Measurements from ENCODE around the gene GPATCH4.

The GPATCH4 gene

DNA sequence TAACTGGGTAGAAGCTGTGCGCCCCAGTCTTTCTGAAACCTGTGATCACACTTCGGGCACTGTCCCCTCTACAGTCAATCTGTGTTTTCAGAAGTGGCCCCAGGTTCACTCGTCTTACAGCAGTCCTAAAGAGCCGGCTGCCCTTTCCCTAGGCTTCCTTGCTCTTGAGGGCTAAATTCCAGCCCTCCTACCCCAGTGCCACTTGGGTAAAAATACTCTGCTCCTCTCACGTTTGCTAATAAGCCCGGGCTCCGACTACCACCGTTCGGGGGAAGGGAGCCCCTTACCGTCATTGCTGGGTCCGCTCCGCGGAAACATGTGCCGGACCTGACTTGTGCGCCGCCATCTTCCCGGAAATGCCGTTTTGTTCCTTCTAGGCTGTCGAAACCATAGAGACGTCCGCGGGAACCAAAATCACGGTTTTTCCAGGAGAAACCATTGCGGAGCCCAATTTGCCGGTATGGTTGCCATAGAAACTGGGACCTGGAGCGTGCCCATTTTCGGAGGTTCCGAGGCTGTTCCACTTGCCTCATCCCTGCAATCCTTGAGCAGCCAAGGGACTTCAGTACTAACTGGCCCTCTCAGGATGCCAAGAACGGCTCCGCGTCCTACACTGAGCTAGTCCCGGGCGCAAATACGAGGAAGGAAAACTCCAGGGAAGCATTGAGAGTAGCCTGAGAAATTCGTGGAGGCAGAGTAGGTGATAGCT, at the start of gene GPATCH4:
TSS of gene GPATCH4 (minus strand) at position 358 of the 709 bp plus-strand sequence.
- H3K4me3 ChIP-seq (ENCODE audit: low read length) = peak within 1 kb of the TSS; percentile 98
- H3K9ac ChIP-seq (ENCODE audit: low read length) = peak within 1 kb of the TSS; percentile 93
- peaks cover 6% of the 10 kb centered on the region for H3K4me1 ChIP-seq (ENCODE audit: control insufficient read depth, insufficient read depth, low read length)
- peak; percentile 98 for DNase-seq (ENCODE audit: low read depth)
- H3K9me3 ChIP-seq (ENCODE audit: control insufficient read depth, low read length) = no peaks in the 10 kb centered on the region
- H3K36me3 ChIP-seq (ENCODE audit: control insufficient read depth, insufficient read depth, low read length, severe bottlenecking) = peaks cover 25% of the 10 kb centered on the region
- H3K27me3 ChIP-seq (replicated peaks; ENCODE audit: control insufficient read depth, insufficient read depth, low read length) = no peaks in the 10 kb centered on the region

DNA sequence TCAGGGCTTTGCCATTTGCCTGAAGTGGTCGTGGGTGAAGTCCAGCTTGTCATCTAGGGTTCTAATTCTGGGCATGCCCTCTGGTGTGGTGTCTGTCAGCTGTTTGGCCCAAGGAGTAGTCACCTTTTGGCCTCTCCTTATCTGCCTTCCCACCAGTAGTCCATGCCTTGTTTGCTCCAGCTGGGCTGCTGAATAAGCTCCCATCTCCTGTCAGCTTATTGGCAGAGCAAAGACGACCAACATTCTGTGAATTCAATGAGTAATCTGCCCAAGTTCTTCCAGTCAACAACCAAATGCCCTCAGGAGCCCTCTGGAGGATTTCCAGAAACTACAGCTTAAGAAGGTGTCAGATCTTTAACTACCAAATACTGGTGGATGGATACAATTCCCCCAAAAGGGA, 47.7 kb upstream of the GPATCH4 start:
- no peak for DNase-seq (ENCODE audit: low read depth)
- no peaks in the 10 kb centered on the region for H3K4me1 ChIP-seq (ENCODE audit: control insufficient read depth, insufficient read depth, low read length)
- H3K36me3 ChIP-seq (ENCODE audit: control insufficient read depth, insufficient read depth, low read length, severe bottlenecking) = no peaks in the 10 kb centered on the region
- no peak overlapping the region for H3K4me3 ChIP-seq (ENCODE audit: low read length)
- no peak overlapping the region for H3K9ac ChIP-seq (ENCODE audit: low read length)
- H3K9me3 ChIP-seq (ENCODE audit: control insufficient read depth, low read length) = no peaks in the 10 kb centered on the region
- peaks cover 84% of the 10 kb centered on the region for H3K27me3 ChIP-seq (replicated peaks; ENCODE audit: control insufficient read depth, insufficient read depth, low read length)

DNA sequence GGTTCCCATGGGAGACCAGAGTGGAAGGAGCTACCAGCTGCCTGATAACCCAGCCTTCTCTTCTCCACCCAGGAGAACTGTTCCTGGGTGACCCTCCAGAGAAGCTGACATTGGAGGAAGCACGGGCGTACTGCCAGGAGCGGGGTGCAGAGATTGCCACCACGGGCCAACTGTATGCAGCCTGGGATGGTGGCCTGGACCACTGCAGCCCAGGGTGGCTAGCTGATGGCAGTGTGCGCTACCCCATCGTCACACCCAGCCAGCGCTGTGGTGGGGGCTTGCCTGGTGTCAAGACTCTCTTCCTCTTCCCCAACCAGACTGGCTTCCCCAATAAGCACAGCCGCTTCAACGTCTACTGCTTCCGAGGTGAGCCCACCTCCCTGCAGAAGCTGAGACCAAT, 47.2 kb upstream of the GPATCH4 start:
- no peak overlapping the region for H3K9ac ChIP-seq (ENCODE audit: low read length)
- H3K4me1 ChIP-seq (ENCODE audit: control insufficient read depth, insufficient read depth, low read length) = no peaks in the 10 kb centered on the region
- H3K36me3 ChIP-seq (ENCODE audit: control insufficient read depth, insufficient read depth, low read length, severe bottlenecking) = no peaks in the 10 kb centered on the region
- no peak for DNase-seq (ENCODE audit: low read depth)
- peaks cover 84% of the 10 kb centered on the region for H3K27me3 ChIP-seq (replicated peaks; ENCODE audit: control insufficient read depth, insufficient read depth, low read length)
- H3K9me3 ChIP-seq (ENCODE audit: control insufficient read depth, low read length) = no peaks in the 10 kb centered on the region
- H3K4me3 ChIP-seq (ENCODE audit: low read length) = no peak overlapping the region

DNA sequence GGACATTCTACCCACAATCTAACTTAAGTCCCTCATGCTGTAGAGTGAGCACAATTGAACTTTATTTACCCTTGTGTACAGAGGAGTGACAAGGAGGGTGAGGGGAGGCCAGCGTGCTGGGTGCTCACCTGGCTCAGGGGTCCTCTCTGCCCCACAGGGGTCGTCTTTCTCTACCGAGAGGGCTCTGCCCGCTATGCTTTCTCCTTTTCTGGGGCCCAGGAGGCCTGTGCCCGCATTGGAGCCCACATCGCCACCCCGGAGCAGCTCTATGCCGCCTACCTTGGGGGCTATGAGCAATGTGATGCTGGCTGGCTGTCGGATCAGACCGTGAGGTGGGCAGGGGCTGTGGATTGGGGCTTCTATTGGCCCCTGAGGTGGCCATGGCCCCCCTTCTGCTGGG, 46.1 kb upstream of the GPATCH4 start:
- Histone ChIP-seq H3K9ac (ENCODE audit: low read length) (no peak overlapping the region), H3K4me1 (ENCODE audit: control insufficient read depth, insufficient read depth, low read length) (no peaks in the 10 kb centered on the region), H3K27me3 (replicated peaks; ENCODE audit: control insufficient read depth, insufficient read depth, low read length) (peaks cover 89% of the 10 kb centered on the region), H3K9me3 (ENCODE audit: control insufficient read depth, low read length) (no peaks in the 10 kb centered on the region), H3K36me3 (ENCODE audit: control insufficient read depth, insufficient read depth, low read length, severe bottlenecking) (no peaks in the 10 kb centered on the region), H3K4me3 (ENCODE audit: low read length) (no peak overlapping the region)
- DNase-seq (ENCODE audit: low read depth) = no peak

DNA sequence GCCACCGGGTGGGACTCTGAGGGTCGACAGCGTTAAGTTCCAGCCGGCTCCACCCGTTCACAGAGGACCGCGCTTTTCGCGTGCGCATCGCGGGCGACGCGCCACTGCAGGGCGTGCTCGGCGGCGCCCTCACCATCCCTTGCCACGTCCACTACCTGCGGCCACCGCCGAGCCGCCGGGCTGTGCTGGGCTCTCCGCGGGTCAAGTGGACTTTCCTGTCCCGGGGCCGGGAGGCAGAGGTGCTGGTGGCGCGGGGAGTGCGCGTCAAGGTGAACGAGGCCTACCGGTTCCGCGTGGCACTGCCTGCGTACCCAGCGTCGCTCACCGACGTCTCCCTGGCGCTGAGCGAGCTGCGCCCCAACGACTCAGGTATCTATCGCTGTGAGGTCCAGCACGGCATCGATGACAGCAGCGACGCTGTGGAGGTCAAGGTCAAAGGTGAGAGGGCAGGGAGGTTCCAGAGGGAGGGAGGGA, 45.5 kb upstream of the GPATCH4 start:
- no peaks in the 10 kb centered on the region for H3K4me1 ChIP-seq (ENCODE audit: control insufficient read depth, insufficient read depth, low read length)
- H3K27me3 ChIP-seq (replicated peaks; ENCODE audit: control insufficient read depth, insufficient read depth, low read length) = peaks cover 91% of the 10 kb centered on the region

DNA sequence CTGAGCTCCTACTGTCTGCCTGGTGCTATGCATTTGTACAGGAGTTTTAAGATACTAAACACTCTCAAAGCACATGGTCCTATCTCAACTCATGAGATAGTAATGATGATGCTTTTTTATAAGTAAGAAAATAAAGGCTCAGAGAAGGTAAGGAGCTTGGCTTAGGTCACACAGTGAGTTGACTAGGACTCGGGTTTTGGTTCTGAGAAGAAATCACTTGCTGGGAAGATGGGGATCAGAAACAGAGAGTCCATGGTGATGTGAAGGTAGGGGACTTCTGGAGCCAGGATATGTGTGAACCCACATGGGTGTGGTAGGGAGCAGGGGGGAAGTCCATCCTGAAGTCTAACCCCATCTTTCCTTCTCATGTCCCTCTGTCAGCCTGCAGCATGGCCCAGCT, 44.4 kb upstream of the GPATCH4 start:
- H3K9me3 ChIP-seq (ENCODE audit: control insufficient read depth, low read length) = no peaks in the 10 kb centered on the region
- no peak for DNase-seq (ENCODE audit: low read depth)
- H3K4me1 ChIP-seq (ENCODE audit: control insufficient read depth, insufficient read depth, low read length) = no peaks in the 10 kb centered on the region
- no peak overlapping the region for H3K4me3 ChIP-seq (ENCODE audit: low read length)
- no peak overlapping the region for H3K9ac ChIP-seq (ENCODE audit: low read length)
- H3K36me3 ChIP-seq (ENCODE audit: control insufficient read depth, insufficient read depth, low read length, severe bottlenecking) = no peaks in the 10 kb centered on the region
- peaks cover 92% of the 10 kb centered on the region for H3K27me3 ChIP-seq (replicated peaks; ENCODE audit: control insufficient read depth, insufficient read depth, low read length)

More for the DNA sequence above, 45.5 kb upstream of the GPATCH4 start:
- DNase-seq (ENCODE audit: low read depth) = no peak
- H3K4me3 ChIP-seq (ENCODE audit: low read length) = no peak overlapping the region
- no peaks in the 10 kb centered on the region for H3K9me3 ChIP-seq (ENCODE audit: control insufficient read depth, low read length)
- no peak overlapping the region for H3K9ac ChIP-seq (ENCODE audit: low read length)
- no peaks in the 10 kb centered on the region for H3K36me3 ChIP-seq (ENCODE audit: control insufficient read depth, insufficient read depth, low read length, severe bottlenecking)

DNA sequence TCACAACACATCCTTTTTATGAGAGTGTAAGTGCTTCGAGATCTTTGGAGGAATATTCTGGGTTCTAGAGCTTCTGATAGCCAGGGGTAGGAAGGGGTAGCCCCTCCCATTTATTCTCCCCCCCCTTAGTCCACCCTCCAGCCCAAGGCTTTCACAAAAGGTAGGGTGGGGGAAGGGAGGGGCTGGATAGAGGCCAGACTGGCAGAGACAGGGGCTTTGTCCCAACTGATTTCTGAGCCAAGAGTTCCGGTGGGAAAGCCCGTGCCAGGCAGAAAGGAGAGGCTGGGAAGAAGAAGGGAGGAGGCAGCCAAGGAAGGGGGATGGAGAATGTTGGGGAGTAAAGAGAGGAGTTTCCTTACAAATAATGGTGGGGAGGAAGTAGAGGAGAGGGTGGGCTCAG, 43.8 kb upstream of the GPATCH4 start:
- no peaks in the 10 kb centered on the region for H3K36me3 ChIP-seq (ENCODE audit: control insufficient read depth, insufficient read depth, low read length, severe bottlenecking)
- no peak overlapping the region for H3K4me3 ChIP-seq (ENCODE audit: low read length)
- H3K9ac ChIP-seq (ENCODE audit: low read length) = no peak overlapping the region
- no peaks in the 10 kb centered on the region for H3K4me1 ChIP-seq (ENCODE audit: control insufficient read depth, insufficient read depth, low read length)
- peaks cover 90% of the 10 kb centered on the region for H3K27me3 ChIP-seq (replicated peaks; ENCODE audit: control insufficient read depth, insufficient read depth, low read length)
- DNase-seq (ENCODE audit: low read depth) = no peak
- H3K9me3 ChIP-seq (ENCODE audit: control insufficient read depth, low read length) = no peaks in the 10 kb centered on the region

DNA sequence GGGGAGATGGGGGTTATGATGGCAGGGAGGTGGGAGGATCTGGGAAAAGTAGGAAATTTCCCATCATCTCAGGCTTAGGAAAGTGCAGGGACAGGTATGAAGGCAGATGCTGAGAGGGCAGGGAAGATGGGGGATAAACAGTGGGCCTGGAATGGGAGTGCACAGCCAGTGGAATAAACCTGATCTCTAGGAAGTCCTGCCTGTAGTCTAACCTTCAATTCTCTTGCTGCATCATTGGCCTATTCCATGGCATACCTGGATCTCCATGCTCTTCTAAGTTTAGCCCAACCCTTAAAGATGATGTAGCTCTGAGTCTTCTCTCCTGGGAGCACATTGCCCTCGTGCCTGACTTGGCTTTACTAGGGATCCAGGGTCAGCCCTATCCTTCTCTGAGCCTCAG, 43.4 kb upstream of the GPATCH4 start:
- Histone ChIP-seq H3K9me3 (ENCODE audit: control insufficient read depth, low read length) (no peaks in the 10 kb centered on the region), H3K27me3 (replicated peaks; ENCODE audit: control insufficient read depth, insufficient read depth, low read length) (peaks cover 87% of the 10 kb centered on the region), H3K36me3 (ENCODE audit: control insufficient read depth, insufficient read depth, low read length, severe bottlenecking) (no peaks in the 10 kb centered on the region)

DNA sequence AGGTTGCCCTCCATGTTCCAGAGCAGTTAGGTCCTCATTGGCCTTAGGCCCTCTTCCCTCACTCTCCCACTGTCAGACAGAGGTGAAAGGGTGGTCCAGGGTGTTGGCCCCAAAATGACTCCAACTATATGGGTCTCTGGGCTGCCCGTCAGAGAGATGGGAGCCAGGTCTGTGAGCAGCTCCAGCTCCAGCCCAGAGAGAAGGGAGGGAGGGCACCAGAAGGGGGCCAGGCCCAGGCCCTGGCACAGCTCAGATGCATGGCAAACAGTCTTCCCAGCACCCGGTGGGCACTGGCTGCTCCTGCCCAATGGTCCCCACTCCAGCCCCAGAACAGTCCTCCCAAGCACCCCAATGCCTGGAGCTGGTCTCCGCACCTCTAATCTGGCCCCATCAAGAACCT, 42.9 kb upstream of the GPATCH4 start:
- Histone ChIP-seq H3K4me1 (ENCODE audit: control insufficient read depth, insufficient read depth, low read length) (no peaks in the 10 kb centered on the region), H3K36me3 (ENCODE audit: control insufficient read depth, insufficient read depth, low read length, severe bottlenecking) (no peaks in the 10 kb centered on the region), H3K9ac (ENCODE audit: low read length) (no peak overlapping the region), H3K27me3 (replicated peaks; ENCODE audit: control insufficient read depth, insufficient read depth, low read length) (peaks cover 90% of the 10 kb centered on the region), H3K4me3 (ENCODE audit: low read length) (no peak overlapping the region), H3K9me3 (ENCODE audit: control insufficient read depth, low read length) (no peaks in the 10 kb centered on the region)
- DNase-seq (ENCODE audit: low read depth) = no peak

More for the DNA sequence above, 43.4 kb upstream of the GPATCH4 start:
- Histone ChIP-seq H3K4me1 (ENCODE audit: control insufficient read depth, insufficient read depth, low read length) (no peaks in the 10 kb centered on the region), H3K4me3 (ENCODE audit: low read length) (no peak overlapping the region), H3K9ac (ENCODE audit: low read length) (no peak overlapping the region)
- no peak for DNase-seq (ENCODE audit: low read depth)

DNA sequence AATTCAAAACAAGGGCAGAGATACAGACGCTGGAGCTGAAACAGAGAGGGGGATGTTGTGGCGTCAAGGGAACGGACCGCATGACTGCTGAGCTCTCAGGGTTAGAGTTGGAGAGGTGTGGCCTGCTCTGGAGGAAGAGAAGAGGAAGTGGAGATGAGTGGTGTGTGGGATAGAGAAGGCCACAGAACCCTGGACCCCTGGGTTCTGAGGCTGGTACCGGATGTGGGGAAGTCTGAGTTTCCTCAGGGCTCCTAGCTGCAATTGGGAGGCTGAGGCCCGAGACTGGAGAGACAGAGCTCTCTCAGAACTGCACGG, 42.5 kb upstream of the GPATCH4 start:
- H3K27me3 ChIP-seq (replicated peaks; ENCODE audit: control insufficient read depth, insufficient read depth, low read length) = peaks cover 90% of the 10 kb centered on the region
- DNase-seq (ENCODE audit: low read depth) = no peak
- H3K9me3 ChIP-seq (ENCODE audit: control insufficient read depth, low read length) = no peaks in the 10 kb centered on the region
- H3K36me3 ChIP-seq (ENCODE audit: control insufficient read depth, insufficient read depth, low read length, severe bottlenecking) = no peaks in the 10 kb centered on the region
- no peaks in the 10 kb centered on the region for H3K4me1 ChIP-seq (ENCODE audit: control insufficient read depth, insufficient read depth, low read length)
- no peak overlapping the region for H3K4me3 ChIP-seq (ENCODE audit: low read length)
- H3K9ac ChIP-seq (ENCODE audit: low read length) = no peak overlapping the region

DNA sequence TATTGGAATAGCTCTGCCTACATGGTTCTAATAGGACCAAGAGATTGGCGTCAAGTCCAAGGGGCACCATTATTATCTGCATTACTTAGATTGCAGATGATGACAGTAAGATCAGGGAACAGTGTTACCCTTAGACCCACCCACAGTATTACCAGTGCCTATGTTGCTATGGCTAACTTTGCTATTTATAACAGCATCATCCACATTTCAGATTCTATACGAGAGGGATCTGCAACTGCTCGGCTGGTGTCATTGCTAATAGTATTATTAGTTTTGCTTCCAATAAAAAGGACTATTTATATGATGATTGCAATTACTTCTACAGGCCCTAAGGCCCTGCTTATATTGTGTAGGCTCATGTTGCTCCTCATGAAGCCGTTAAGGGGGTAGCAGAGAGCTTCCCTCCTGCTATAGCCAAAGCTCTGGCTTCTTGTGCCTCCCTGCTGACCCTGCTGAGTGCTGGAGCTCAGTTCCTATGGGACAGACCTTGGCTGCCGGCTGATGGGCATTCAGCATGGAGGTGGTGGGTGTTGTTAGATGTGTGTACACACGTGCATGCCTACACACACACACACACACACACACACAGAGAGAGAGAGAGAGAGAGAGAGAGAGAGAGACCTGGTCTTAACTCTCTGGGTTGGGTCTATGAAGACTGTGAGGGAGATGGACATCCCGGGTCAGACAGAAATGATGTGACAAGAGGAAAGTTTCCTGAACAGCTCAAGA, 41.9 kb upstream of the GPATCH4 start:
- no peak for DNase-seq (ENCODE audit: low read depth)
- Histone ChIP-seq H3K4me3 (ENCODE audit: low read length) (no peak overlapping the region), H3K4me1 (ENCODE audit: control insufficient read depth, insufficient read depth, low read length) (no peaks in the 10 kb centered on the region), H3K27me3 (replicated peaks; ENCODE audit: control insufficient read depth, insufficient read depth, low read length) (peaks cover 90% of the 10 kb centered on the region), H3K9ac (ENCODE audit: low read length) (no peak overlapping the region), H3K36me3 (ENCODE audit: control insufficient read depth, insufficient read depth, low read length, severe bottlenecking) (no peaks in the 10 kb centered on the region), H3K9me3 (ENCODE audit: control insufficient read depth, low read length) (no peaks in the 10 kb centered on the region)

All from adipocyte (in vitro differentiated cells).